GM21528 (cell line): ENCODE results near the gene CSNK1E.

Source experiments
- ATAC-seq: cut with Tn5 transposase; IDR thresholded peaks from one replicate; pipeline ENCODE4 v1.9.1; 2021; ENCODE audit warnings: mild to moderate bottlenecking, moderate library complexity; ENCODE audit not compliant: unreplicated experiment, low FRiP score

Gene CSNK1E

GRCh38 chr22:38257650-38258250, 59.5 kb downstream of the CSNK1E start:
- ATAC-seq, result no peak

GRCh38 chr22:38257181-38257580, 60.1 kb downstream of the CSNK1E start:
- no peak for ATAC-seq

- no peak for ATAC-seq
Observed at GRCh38 chr22:38255697-38256096, 61.5 kb downstream of the CSNK1E start.

GRCh38 chr22:38251341-38251692, 65.9 kb downstream of the CSNK1E start:
- ATAC-seq, result no peak

- ATAC-seq, result no peak
Observed at GRCh38 chr22:38250643-38251340, 66.4 kb downstream of the CSNK1E start.

- ATAC-seq, result no peak
Observed at GRCh38 chr22:38249803-38250642, 67.2 kb downstream of the CSNK1E start.

- no peak for ATAC-seq
Observed at GRCh38 chr22:38249301-38249700, 67.9 kb downstream of the CSNK1E start.

GRCh38 chr22:38248280-38248679, 69.0 kb downstream of the CSNK1E start:
- ATAC-seq, result no peak

GRCh38 chr22:38247713-38248112, 69.5 kb downstream of the CSNK1E start:
- ATAC-seq, result no peak

GRCh38 chr22:38246692-38247091, 70.5 kb downstream of the CSNK1E start:
- ATAC-seq, result no peak

GRCh38 chr22:38246046-38246658, 71.1 kb downstream of the CSNK1E start:
- ATAC-seq, result no peak

GRCh38 chr22:38244106-38244505, 73.1 kb downstream of the CSNK1E start:
- no peak for ATAC-seq

GRCh38 chr22:38243007-38243765, 74.0 kb downstream of the CSNK1E start:
- no peak for ATAC-seq

- no peak for ATAC-seq
Observed at GRCh38 chr22:38240734-38241252, 76.4 kb downstream of the CSNK1E start.
